Skeletal muscle satellite cell (primary cell): ENCODE data around the gene EMID1.

Source experiments
- H3K27me3 ChIP-seq: 2 replicates; pipeline ENCODE4 v1.7.0; 2013; ENCODE audit warnings: low read length; ENCODE audit not compliant: control insufficient read depth, insufficient read depth
- H3K36me3 ChIP-seq: 2 replicates; pipeline ENCODE4 v1.7.0; 2013; ENCODE audit warnings: mild to moderate bottlenecking, control low read depth, low read length; ENCODE audit not compliant: insufficient read depth
- H3K4me1 ChIP-seq: 2 replicates; pipeline ENCODE4 v1.7.0; 2013; ENCODE audit warnings: low read length; ENCODE audit not compliant: control insufficient read depth, insufficient read depth
- H3K4me2 ChIP-seq: 2 replicates; pipeline ENCODE4 v1.7.0; 2013; ENCODE audit warnings: mild to moderate bottlenecking, low read length
- H3K4me3 ChIP-seq: 2 replicates; pipeline ENCODE4 v1.7.0; 2013; ENCODE audit warnings: low read length
- H3K9ac ChIP-seq: 2 replicates; pipeline ENCODE4 v1.7.0; 2013; ENCODE audit warnings: mild to moderate bottlenecking, low read depth, low read length, moderate library complexity
- H3K9me3 ChIP-seq: replicated peaks from 2 replicates; pipeline ENCODE4 v1.7.0; 2013; ENCODE audit warnings: mild to moderate bottlenecking, control low read depth, low read length

EMID1 gene

DNA sequence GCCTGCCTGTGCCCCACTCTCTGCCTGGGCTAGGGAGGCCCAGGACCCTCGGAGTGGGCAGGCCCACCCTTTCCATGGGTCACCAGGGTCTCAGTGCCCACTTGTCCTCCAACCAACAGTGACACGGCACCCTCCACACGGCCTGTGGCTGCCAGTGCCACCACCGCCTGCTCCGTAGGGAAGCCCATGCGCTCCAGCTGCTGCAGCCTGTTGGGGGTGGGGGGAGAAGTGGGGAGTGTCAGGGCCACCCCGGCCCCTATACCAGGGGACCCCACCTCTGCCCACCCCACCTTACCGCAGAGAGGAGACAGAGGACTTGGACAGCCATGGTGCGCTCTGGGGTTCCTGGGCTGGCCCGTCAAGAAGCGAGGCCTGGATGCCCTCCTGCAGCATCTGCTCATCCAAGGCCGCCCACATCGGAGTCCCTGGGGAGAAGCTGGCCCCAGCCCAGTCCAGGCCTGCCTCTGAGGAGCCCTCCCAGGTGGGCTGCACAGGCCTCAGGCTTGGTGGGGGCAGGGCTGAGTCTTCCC, 54.4 kb downstream of the EMID1 start:
- Histone ChIP-seq H3K9me3 (no peaks in the 10 kb centered on the region), H3K4me1 (no peaks in the 10 kb centered on the region), H3K27me3 (no peaks in the 10 kb centered on the region), H3K4me3 (no peak overlapping the region), H3K36me3 (peaks cover 7% of the 10 kb centered on the region), H3K4me2 (no peak overlapping the region), H3K9ac (no peak overlapping the region)

DNA sequence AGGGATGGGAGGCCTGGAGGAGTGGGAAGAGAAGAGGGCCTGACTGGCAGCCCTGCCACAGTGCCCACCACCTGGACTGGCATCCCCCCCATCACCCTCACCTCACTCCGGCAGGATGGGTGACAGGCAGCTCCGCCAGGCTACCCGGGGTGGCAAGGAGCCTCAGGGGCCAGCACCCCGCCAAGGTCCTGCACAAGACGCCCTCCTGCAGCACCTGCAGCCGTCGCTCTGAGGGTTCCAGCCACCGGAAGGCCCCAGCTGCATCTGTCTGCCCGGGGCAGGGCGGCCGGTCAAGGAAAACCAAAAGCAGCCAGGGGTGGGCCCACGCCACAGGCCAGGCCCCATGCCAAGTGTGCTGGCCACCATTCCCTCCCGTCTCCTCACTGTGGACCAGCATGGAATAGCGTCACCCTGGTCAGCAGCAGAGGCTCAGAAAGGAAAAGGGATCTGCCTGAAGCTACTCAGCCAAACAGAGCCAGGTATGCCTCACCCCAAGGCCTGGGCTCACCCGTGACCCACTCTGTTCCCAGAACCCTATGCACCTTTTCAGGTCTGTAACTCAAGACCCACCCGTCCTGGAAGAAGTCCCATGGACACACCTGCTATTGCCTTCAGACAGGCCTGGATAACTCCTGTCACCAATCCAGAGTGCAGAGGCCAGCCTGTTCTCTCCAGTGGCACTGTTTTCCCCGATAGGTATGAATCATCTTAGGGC, 55.1 kb downstream of the EMID1 start:
- H3K36me3 ChIP-seq, result peaks cover 14% of the 10 kb centered on the region
- H3K9me3 ChIP-seq, result no peaks in the 10 kb centered on the region
- no peak overlapping the region for H3K4me3 ChIP-seq
- H3K27me3 ChIP-seq, result no peaks in the 10 kb centered on the region
- no peak overlapping the region for H3K4me2 ChIP-seq
- no peaks in the 10 kb centered on the region for H3K4me1 ChIP-seq
- no peak overlapping the region for H3K9ac ChIP-seq

DNA sequence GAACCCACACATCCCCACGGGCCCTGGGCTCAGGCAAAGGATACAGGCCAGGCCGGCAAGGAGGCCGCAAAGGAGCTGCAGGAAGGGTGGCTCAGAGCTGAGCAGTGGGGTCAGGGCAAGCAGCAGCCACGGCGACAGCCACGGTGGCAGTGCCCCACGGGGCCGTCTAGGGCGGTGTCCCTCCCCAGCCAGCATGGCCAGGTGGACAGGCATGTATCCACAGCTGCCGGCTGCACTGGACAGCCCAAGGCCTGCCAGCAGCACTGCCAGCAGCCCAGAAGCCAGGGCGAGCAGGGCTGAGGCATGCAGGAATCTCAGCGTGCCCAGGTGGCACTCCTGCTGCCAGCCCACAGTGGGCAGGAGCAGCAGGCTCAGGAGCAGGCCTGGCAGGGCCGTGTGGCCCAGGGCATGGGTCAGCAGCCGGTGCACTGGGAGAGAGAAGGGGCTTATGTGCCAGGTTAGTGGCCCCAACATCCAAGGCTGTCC, 58.1 kb downstream of the EMID1 start:
- H3K4me3 ChIP-seq, result no peak overlapping the region
- no peaks in the 10 kb centered on the region for H3K27me3 ChIP-seq
- H3K9ac ChIP-seq, result no peak overlapping the region
- H3K9me3 ChIP-seq, result no peaks in the 10 kb centered on the region
- peaks cover 13% of the 10 kb centered on the region for H3K4me1 ChIP-seq
- no peak overlapping the region for H3K4me2 ChIP-seq
- peaks cover 14% of the 10 kb centered on the region for H3K36me3 ChIP-seq

DNA sequence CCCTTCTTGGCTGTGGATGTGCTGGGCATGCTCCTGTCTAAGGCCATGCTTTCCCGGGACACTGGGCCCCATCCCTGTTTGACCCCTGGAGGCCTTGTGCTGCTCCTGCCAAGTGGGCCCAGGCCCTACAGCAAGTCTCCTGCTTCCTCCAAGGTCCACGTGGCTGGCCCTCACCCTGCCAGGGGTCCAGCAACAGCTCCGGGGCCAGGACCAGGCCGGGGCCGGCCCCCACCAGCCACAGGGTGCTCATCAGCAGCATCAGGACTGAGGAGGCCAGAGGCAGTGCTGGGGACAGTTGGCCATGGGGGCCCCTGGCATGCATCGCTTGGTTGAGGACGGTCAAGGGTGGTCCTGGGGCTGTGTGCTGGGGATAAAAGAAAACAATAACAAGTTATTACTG, 59.6 kb downstream of the EMID1 start:
- Histone ChIP-seq H3K36me3 (peaks cover 27% of the 10 kb centered on the region), H3K4me1 (peaks cover 20% of the 10 kb centered on the region), H3K4me3 (no peak overlapping the region), H3K4me2 (no peak overlapping the region), H3K9me3 (no peaks in the 10 kb centered on the region), H3K27me3 (no peaks in the 10 kb centered on the region), H3K9ac (no peak overlapping the region)

DNA sequence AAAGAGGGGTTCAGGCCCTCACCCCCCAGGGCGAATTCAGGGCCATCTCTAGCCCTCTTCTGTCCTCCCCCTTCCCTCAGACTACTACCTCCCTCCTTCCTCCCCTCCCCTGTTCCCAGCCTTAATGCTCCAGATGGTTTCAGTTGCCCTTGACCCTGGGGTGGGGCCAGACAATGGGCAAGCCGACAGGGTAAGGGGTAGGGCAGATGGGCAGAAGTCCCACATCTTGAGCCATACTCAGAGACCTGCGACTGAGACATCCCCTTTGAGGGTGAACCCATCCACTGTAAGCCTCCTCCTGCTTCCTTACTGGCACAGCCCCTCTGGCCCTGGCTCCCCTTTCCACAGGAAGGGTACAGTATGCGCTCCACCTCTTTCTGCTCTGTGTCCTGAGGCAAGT, 60.2 kb downstream of the EMID1 start:
- Histone ChIP-seq H3K9ac (peak overlapping the region; percentile 98), H3K4me1 (peaks cover 26% of the 10 kb centered on the region), H3K36me3 (peaks cover 29% of the 10 kb centered on the region), H3K27me3 (no peaks in the 10 kb centered on the region), H3K4me2 (peak overlapping the region; percentile 90), H3K9me3 (no peaks in the 10 kb centered on the region), H3K4me3 (no peak overlapping the region)

DNA sequence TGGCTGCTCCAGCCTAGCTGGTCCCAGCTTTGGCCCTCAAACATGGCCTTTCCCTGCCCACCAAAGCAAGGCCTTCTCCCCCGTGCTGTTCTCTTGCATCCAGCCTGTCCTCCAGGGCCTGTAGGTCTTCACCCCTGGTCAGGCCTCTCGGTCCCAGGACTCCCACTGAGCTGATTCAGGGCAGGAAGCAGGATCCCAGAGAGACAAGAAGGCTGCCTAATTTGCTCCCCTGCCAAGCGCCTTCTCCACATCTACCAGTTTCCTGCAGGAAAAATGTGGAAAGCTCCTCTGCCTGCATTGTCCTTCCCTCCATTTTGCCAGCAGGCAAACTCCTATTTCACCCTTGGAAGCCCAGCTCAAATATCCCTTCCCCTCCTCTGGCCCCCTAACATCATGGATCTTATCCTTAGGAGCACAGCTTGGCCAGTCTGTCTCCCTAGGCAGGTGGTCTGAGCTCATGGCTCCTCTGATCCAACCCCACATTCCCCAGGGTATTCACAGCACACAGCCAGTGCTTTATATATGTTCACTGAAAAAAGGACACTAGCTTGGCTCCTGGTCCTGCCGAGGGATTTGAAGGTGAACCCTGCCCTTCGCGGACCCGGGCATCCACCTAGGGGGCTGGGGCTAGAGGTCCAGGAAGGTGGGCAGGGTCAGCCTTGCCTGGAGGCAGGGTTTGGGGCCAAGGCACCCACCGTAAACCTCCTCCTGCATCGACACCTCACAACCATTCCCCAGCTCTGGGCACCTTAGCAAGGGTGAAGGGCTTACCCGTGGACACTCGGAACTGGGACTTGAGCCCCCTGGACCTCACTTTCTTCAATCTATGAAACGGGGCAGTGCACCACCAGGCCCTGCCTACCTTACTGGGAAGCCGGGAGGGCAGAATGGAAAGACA, 61.1 kb downstream of the EMID1 start:
- Histone ChIP-seq H3K4me3 (peak overlapping the region; percentile 81), H3K9me3 (no peaks in the 10 kb centered on the region), H3K4me1 (peaks cover 35% of the 10 kb centered on the region), H3K4me2 (peak overlapping the region; percentile 90), H3K36me3 (peaks cover 30% of the 10 kb centered on the region), H3K9ac (peak overlapping the region; percentile 98), H3K27me3 (no peaks in the 10 kb centered on the region)

DNA sequence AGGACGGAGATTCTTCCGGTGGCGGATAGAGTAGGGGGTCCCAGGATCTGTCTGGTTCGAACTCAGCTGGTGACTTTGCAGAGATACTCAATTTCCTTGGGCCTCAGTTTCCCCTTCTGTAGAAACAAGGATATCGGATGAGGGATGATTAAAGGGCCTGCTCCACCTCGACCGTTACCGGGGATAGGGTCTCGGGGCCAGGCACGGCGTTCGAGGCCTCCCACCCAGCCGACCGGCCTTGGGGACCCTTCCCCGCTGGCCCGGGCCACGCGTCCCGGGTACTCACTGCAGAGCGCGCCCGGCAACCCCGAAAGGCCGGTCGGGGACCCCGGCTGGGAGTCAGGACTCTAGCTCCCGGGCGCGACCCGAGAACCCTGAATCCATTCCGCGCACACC, 61.8 kb downstream of the EMID1 start:
- Histone ChIP-seq H3K27me3 (no peaks in the 10 kb centered on the region), H3K9me3 (no peaks in the 10 kb centered on the region), H3K36me3 (peaks cover 37% of the 10 kb centered on the region), H3K4me3 (peak overlapping the region; percentile 81), H3K4me1 (peaks cover 39% of the 10 kb centered on the region), H3K9ac (peak overlapping the region; percentile 98), H3K4me2 (peak overlapping the region; percentile 90)

DNA sequence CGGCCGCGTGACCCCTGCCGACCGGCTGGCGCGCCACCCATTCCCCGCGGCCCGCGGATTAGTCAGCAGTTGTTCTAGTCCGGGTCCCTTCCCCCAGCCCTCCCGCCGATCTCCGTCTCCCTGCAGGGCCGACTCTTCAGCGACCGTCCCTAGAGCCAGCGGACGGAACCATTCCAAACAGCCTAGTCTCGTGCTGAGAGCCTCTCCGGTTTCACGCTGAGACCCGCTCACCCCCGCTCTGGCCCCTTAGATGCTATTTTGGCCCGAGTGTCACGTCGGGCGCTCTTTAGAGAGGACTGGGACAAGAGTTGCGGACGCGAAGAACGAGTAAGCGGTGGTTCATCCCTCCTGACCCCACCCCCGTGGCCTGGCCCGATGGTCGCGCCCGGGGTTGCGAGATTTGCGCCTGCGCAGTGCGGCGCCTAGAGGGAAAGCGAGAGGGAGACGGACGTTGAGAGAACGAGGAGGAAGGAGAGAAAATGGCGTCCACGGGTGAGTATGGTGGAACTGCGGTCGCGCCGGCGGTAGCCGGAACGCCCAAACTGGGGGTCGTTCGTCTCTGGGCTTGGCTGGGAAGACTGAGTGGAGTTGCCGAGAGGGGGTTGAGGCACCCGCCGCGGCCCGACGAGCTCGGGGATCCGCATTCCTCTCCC, 62.3 kb downstream of the EMID1 start, which contains the start of the genes EWSR1 and RHBDD3:
TSS of gene EWSR1 (plus strand) at position 411 of the 653 bp plus-strand sequence. CDS start at position 480, 69 bp downstream.
TSS of gene RHBDD3 (minus strand) at position 124 of the 653 bp plus-strand sequence. CDS start 2,355 bp downstream, outside the sequence.
- no peaks in the 10 kb centered on the region for H3K9me3 ChIP-seq
- H3K27me3 ChIP-seq, result no peaks in the 10 kb centered on the region
- peaks cover 39% of the 10 kb centered on the region for H3K4me1 ChIP-seq
- H3K4me3 ChIP-seq, result peak within 1 kb of the TSS; percentile 81
- H3K4me2 ChIP-seq, result peak within 1 kb of the TSS; percentile 90
- H3K9ac ChIP-seq, result peak within 1 kb of the TSS; percentile 98
- H3K36me3 ChIP-seq, result peaks cover 42% of the 10 kb centered on the region

DNA sequence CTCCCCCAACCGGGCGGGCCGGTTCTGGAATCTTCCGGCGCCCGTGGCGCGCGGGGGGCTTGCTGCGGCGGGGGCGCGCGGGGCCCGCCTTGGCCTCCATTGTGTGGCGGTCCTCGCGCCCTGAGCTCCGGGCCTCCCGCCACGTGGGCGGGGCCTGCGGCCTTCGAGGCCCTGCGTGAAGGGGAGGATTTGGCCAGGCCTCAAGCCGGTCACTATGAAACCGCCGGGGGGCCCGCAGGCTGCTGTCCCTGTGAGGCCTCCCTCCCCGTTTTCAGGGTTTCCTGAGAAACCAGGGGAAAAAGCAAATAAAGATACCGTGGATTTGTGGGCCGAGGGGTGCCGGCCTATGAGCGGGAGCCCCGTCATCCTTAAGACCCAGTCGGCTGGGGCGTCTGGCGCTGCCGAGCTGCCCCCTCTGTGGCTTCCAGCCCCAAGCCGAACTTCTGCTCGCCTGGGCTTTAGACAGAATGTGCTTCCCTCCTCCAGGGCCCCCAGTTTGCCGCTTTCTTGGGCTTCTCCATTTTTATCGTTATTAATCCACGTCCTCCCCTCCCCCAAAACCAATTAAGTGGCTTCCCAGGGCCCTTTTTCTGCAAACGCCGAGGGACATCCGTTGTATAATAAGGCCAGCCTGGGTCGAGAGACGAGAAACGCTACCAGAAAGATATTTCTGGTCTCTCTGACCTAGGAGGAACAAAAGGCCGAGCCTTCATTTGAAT, 63.0 kb downstream of the EMID1 start:
- peak overlapping the region; percentile 81 for H3K4me3 ChIP-seq
- peak overlapping the region; percentile 98 for H3K9ac ChIP-seq
- no peaks in the 10 kb centered on the region for H3K27me3 ChIP-seq
- peaks cover 39% of the 10 kb centered on the region for H3K4me1 ChIP-seq
- H3K9me3 ChIP-seq, result no peaks in the 10 kb centered on the region
- H3K36me3 ChIP-seq, result peaks cover 49% of the 10 kb centered on the region
- peak overlapping the region; percentile 90 for H3K4me2 ChIP-seq

DNA sequence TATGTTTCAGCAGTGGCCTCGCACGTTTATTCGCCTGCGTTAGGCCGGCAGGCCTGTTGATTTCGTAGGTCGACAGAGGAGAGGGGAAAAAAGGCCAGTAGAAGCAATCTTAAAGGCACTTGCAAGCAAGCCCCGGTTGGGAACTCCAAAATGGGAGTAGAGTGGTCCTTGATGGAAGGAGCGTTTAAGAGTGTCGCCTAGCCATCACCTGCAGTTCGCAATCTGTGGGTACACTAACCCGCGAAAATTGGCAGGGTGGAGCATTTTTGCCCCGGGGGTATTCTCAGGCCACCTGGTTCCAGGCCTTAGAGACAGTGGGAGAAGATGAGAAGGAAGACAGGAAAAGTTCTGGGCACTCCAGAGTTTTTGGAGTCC, 63.5 kb downstream of the EMID1 start:
- H3K36me3 ChIP-seq, result peaks cover 50% of the 10 kb centered on the region
- peak overlapping the region; percentile 90 for H3K4me2 ChIP-seq
- H3K27me3 ChIP-seq, result no peaks in the 10 kb centered on the region
- H3K9me3 ChIP-seq, result no peaks in the 10 kb centered on the region
- H3K4me1 ChIP-seq, result peaks cover 39% of the 10 kb centered on the region
- H3K9ac ChIP-seq, result peak overlapping the region; percentile 98
- H3K4me3 ChIP-seq, result peak overlapping the region; percentile 81
